Measurements from ENCODE around the gene CHD6. TPM values are rescaled to one million over a fixed set of nuclear protein-coding genes. Genes with fewer than 3 reads are reported as not detected.

The CHD6 gene
- total and polyA plus RNA-seq, 2 of the 13 experiments (the other 11 are each of a cell fraction or from before 2014, with no cell fraction given), result 14.4 to 52.0 TPM

DNA sequence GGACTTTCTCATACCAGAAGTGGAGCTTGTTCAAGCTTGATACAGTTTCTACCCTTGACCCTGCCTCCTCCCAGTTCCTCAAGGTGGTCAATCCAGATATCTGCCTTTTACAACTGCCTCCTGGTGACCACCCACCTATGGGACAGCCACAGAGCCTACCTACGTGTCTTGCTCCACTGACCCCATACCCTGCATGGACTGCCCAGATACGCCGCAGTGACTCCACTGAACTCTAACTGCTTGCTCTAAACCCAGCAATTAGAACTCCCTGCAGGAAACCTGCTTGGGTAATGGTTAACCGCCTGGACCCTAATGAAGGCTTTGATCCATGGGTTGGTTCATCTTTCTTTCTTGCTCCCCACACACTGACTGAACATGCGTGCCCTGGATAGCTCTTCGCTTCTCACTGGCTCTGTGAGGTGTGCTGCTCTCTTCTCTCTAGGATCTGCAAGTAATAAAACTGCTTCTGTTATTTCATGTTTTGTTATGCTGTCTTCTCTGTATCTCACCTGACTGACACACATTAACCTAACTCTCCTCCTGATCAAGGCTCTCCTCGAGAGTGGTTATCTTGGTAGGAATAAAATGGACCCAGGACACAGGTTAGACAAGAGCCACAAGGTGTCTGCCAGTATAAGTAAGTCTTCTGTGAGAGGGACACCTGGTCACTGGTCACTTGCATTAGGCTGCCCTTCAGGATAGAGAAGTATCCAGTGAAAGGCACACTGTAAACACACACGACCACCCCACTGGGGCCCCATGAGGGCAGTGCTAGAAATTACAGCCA lies 79.2 kb downstream of the CHD6 start (continued):
- no peak for TF ChIP-seq ZNF777 (CRISPR knock-in tag; IDR thresholded peaks at IDR 0.05)
- TF ChIP-seq NCOA5 (CRISPR knock-in tag; IDR thresholded peaks at IDR 0.05), result no peak
- TF ChIP-seq, protein P1, sequence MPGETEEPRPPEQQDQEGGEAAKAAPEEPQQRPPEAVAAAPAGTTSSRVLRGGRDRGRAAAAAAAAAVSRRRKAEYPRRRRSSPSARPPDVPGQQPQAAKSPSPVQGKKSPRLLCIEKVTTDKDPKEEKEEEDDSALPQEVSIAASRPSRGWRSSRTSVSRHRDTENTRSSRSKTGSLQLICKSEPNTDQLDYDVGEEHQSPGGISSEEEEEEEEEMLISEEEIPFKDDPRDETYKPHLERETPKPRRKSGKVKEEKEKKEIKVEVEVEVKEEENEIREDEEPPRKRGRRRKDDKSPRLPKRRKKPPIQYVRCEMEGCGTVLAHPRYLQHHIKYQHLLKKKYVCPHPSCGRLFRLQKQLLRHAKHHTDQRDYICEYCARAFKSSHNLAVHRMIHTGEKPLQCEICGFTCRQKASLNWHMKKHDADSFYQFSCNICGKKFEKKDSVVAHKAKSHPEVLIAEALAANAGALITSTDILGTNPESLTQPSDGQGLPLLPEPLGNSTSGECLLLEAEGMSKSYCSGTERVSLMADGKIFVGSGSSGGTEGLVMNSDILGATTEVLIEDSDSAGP (CRISPR knock-in tag; IDR thresholded peaks at IDR 0.05; ENCODE audit: borderline replicate concordance), result peak; percentile 66; the same call in 1 of the 2 replicates
- TF ChIP-seq, protein P2, sequence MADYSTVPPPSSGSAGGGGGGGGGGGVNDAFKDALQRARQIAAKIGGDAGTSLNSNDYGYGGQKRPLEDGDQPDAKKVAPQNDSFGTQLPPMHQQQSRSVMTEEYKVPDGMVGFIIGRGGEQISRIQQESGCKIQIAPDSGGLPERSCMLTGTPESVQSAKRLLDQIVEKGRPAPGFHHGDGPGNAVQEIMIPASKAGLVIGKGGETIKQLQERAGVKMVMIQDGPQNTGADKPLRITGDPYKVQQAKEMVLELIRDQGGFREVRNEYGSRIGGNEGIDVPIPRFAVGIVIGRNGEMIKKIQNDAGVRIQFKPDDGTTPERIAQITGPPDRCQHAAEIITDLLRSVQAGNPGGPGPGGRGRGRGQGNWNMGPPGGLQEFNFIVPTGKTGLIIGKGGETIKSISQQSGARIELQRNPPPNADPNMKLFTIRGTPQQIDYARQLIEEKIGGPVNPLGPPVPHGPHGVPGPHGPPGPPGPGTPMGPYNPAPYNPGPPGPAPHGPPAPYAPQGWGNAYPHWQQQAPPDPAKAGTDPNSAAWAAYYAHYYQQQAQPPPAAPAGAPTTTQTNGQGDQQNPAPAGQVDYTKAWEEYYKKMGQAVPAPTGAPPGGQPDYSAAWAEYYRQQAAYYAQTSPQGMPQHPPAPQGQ (CRISPR knock-in tag; IDR thresholded peaks at IDR 0.05; ENCODE audit: borderline replicate concordance), result no peak
- no peak for TF ChIP-seq ZNF496 (CRISPR knock-in tag; IDR thresholded peaks at IDR 0.05; ENCODE audit: insufficient replicate concordance)
- no peak for TF ChIP-seq ZNF205 (CRISPR knock-in tag; IDR thresholded peaks at IDR 0.05)
- TF ChIP-seq, protein P3, sequence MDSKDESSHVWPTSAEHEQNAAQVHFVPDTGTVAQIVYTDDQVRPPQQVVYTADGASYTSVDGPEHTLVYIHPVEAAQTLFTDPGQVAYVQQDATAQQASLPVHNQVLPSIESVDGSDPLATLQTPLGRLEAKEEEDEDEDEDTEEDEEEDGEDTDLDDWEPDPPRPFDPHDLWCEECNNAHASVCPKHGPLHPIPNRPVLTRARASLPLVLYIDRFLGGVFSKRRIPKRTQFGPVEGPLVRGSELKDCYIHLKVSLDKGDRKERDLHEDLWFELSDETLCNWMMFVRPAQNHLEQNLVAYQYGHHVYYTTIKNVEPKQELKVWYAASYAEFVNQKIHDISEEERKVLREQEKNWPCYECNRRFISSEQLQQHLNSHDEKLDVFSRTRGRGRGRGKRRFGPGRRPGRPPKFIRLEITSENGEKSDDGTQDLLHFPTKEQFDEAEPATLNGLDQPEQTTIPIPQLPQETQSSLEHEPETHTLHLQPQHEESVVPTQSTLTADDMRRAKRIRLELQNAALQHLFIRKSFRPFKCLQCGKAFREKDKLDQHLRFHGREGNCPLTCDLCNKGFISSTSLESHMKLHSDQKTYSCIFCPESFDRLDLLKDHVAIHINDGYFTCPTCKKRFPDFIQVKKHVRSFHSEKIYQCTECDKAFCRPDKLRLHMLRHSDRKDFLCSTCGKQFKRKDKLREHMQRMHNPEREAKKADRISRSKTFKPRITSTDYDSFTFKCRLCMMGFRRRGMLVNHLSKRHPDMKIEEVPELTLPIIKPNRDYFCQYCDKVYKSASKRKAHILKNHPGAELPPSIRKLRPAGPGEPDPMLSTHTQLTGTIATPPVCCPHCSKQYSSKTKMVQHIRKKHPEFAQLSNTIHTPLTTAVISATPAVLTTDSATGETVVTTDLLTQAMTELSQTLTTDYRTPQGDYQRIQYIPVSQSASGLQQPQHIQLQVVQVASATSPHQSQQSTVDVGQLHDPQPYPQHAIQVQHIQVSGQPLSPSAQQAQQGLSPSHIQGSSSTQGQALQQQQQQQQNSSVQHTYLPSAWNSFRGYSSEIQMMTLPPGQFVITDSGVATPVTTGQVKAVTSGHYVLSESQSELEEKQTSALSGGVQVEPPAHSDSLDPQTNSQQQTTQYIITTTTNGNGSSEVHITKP (CRISPR knock-in tag; IDR thresholded peaks at IDR 0.05; ENCODE audit: low read depth), result peak; percentile 85
- TF ChIP-seq FOXK1 (CRISPR knock-in tag; IDR thresholded peaks at IDR 0.05; ENCODE audit: borderline replicate concordance, low read depth), result peak; percentile 62; the same call in 1 of the 2 replicates

Data from HepG2 (cell line).